ENCODE results near the gene PTCHD4. TPM values are rescaled to one million over a fixed set of nuclear protein-coding genes. Genes with fewer than 3 reads are reported as not detected.
A peak's percentile ranks its signal among the peaks of the same experiment; 100 is the strongest.

Gene PTCHD4
- total and polyA plus RNA-seq, 2 of the 13 experiments (the other 11 are each of a cell fraction or from before 2014, with no cell fraction given): 28.4 to 32.9 TPM

DNA sequence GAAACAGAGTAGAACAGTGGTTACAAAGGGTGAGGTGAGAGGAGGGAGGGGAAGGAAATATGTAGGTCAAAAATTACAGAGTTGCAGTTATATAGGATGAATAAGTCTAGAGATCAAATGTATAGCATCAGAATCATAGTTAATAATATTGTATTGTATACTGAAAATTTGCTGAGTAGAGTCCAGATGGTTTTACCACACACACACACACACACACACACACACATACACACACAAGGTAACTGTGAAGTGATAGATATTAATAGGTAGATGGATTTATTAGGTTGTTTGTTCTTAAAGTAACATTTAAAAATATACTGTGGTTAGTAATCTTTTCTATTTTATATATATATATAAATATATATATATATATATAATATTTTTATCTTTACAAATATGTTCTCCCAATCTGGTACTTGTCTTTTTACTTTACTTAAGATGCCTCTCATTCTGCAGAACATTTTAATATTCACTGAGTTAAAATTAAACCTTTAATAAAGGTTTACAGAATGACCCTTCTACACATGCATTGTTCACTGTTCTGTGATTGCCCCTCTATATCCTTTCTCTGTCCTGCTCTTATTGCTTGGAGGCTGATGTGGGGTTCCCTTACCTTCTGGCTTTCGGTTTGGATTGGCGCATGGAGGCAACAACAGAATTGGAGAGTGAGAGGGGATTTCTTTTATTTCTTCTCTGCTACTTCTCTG is 408 bp downstream of the PTCHD4 start (continued):
- TF ChIP-seq HNRNPL (IDR thresholded peaks at IDR 0.05; ENCODE audit: low read depth, low read length) (0 out of 2 replicates have a peak, but pooled peaks have one; percentile 30), PAXIP1 (CRISPR knock-in tag; conservative IDR thresholded peaks at IDR 0.05) (0 out of 2 replicates have a peak, but pooled peaks have one; percentile 51), MZF1 (CRISPR knock-in tag; IDR thresholded peaks at IDR 0.05; ENCODE audit: borderline replicate concordance) (no peak), ZNF546 (CRISPR knock-in tag; conservative IDR thresholded peaks at IDR 0.05) (0 out of 2 replicates have a peak, but pooled peaks have one; percentile 38), PHF20 (CRISPR knock-in tag; IDR thresholded peaks at IDR 0.05) (0 out of 2 replicates have a peak, but pooled peaks have one; percentile 22), RBFOX2 (IDR thresholded peaks at IDR 0.05; ENCODE audit: low read depth, low read length) (peak; percentile 76), ZSCAN21 (CRISPR knock-in tag; IDR thresholded peaks at IDR 0.05; ENCODE audit: borderline replicate concordance) (peak; percentile 50; the same call in 1 of the 2 replicates), ZNF431 (CRISPR knock-in tag; IDR thresholded peaks at IDR 0.05; ENCODE audit: borderline replicate concordance, low read depth) (0 out of 2 replicates have a peak, but pooled peaks have one; percentile 25)
- TF ChIP-seq, protein P1, sequence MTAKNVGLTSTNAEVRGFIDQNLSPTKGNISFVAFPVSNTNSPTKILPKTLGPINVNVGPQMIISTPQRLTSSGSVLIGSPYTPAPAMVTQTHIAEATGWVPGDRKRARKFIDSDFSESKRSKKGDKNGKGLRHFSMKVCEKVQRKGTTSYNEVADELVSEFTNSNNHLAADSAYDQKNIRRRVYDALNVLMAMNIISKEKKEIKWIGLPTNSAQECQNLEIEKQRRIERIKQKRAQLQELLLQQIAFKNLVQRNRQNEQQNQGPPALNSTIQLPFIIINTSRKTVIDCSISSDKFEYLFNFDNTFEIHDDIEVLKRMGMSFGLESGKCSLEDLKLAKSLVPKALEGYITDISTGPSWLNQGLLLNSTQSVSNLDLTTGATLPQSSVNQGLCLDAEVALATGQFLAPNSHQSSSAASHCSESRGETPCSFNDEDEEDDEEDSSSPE (CRISPR knock-in tag; IDR thresholded peaks at IDR 0.05): no peak

Measured in HepG2 (cell line).